Subcutaneous preadipocyte (primary cell): ENCODE results near the gene FCHO2. TPM values are rescaled to one million over a fixed set of nuclear protein-coding genes. Genes with fewer than 3 reads are reported as not detected.

Experiments
- total RNA-seq: library from RNA; depleted of rRNA; stranded (reverse); fragments of >200 nt; gene quantifications from 2 replicates; pipeline ENCODE4 v1.2.3, GENCODE V29; 2012

The FCHO2 gene, protein sequence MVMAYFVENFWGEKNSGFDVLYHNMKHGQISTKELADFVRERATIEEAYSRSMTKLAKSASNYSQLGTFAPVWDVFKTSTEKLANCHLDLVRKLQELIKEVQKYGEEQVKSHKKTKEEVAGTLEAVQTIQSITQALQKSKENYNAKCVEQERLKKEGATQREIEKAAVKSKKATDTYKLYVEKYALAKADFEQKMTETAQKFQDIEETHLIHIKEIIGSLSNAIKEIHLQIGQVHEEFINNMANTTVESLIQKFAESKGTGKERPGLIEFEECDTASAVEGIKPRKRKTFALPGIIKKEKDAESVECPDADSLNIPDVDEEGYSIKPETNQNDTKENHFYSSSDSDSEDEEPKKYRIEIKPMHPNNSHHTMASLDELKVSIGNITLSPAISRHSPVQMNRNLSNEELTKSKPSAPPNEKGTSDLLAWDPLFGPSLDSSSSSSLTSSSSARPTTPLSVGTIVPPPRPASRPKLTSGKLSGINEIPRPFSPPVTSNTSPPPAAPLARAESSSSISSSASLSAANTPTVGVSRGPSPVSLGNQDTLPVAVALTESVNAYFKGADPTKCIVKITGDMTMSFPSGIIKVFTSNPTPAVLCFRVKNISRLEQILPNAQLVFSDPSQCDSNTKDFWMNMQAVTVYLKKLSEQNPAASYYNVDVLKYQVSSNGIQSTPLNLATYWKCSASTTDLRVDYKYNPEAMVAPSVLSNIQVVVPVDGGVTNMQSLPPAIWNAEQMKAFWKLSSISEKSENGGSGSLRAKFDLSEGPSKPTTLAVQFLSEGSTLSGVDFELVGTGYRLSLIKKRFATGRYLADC
- total RNA-seq: 14.0 and 17.2 TPM in 2 replicates

DNA sequence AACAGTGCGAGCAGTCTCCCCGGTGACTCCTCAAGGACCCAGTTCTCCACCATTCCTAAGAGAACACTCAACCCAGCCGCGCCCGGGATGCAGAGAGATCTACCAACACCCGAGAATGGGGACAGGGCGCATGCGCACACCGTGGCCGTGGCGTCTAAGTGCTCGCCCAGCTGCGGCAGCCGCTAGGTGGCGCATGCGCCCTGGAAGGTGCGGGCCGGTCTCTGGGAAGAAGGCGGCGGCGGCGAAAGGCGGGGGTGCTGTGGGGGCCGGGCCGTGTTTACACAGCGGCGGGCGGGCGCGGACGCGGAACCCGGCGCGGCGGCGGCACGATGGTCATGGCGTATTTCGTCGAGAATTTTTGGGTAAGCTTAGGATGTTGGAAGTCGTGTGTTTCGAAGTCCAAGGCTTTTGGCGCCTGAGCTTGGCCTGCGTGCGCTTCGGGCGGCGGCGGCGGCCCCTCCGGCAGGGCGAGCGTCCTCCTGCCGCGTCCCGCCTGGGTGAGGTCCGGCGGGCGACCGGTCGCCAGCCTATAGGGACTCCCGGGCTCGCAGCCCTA is at the start of gene FCHO2:
FCHO2 (plus strand) TSS at position 274 of the 556 bp plus-strand sequence; CDS start at position 330, 56 bp downstream.

GRCh38 chr5:73120222-73121118 is 164.6 kb downstream of the FCHO2 start, which contains the start of gene TMEM171:
Gene TMEM171, plus strand, starts transcription at chr5:73120575. Its CDS starts 2,799 bp downstream, at chr5:73123374.

Other genes with a start within 250 kb of the FCHO2 start
- gene TNPO1, start 139.4 kb upstream of the FCHO2 start, total RNA-seq: 198 and 236 TPM in 2 replicates
- gene TMEM171, start 164.5 kb downstream of the FCHO2 start, total RNA-seq: 4.4 and 7.4 TPM in 2 replicates
- gene TMEM174, start 217.2 kb downstream of the FCHO2 start, total RNA-seq: not detected in 2 replicates